ENCODE data around the gene ABO. TPM values are rescaled to one million over a fixed set of nuclear protein-coding genes. Genes with fewer than 3 reads are reported as not detected.
"Not testable (repeated sequence)": the region's sequence is repeated elsewhere in the genome, so short reads cannot be mapped to it uniquely, and the experiment has no call there.

ABO gene
- total RNA-seq: 1 to 10 TPM; 2.1 to 3.8 TPM
- 0.23 to 0.38 reads per million in 2 donors for total RNA-seq

DNA sequence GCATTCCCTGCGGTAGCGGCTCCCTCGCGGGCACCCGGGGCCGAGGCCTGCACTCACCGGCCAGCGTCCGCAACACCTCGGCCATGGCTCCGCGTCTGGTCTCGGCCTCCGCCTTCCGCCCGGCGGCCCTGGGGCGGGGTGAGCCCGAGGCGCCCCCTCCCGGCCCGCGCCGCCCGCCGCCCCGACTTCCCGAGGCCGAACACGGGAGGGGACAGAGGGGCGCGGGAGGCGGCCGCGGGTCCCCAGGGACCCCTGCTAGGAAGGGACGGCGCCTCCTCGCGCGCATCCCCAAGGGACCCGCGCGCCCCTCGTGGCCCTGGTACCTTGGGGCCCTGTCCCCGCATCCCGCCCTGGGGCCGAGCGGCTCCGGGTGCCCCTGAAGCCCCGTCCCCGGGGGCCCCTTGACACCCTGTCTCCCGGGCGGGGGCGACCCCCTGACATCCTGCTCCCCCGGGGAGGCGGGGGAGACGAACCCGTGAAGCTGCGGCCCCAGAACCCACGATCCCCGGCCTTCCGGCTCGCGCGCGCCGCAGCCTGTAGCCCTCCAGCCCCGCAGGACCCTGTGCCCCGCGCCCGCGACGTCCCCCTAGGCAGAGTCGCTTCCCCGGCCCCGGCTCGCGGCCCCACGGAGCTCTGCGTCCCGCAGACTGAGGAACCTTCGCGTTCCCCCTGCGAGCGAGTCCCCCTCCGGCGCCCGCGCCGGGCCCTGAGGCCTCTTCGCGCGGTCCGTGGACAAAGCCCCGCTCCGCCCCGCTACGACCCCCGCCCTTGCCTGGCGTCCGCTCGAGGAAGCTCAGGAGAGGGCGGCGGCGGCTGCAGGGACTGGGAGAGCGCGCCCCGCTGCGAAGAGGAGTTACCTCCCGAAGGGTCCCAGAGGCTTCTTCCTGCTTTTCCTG is at the start of gene ABO:
ABO (minus strand) TSS at position 97 of the 896 bp plus-strand sequence.
- DNase-seq: no peak
- peaks cover 53% of the 10 kb centered on the region for H3K27me3 Mint-ChIP-seq
- H3K4me3 Mint-ChIP-seq: peak within 1 kb of the TSS; percentile 67
- no peak within 1 kb of the TSS for H3K27ac Mint-ChIP-seq
- no peak for ATAC-seq
- H3K9me3 ChIP-seq (ENCODE audit: control insufficient read depth, low read length, poor library complexity, severe bottlenecking): no peaks in the 10 kb centered on the region
- H3K36me3 Mint-ChIP-seq (ENCODE audit: low read depth): peaks cover 4% of the 10 kb centered on the region
- H3K4me1 Mint-ChIP-seq: peaks cover 3% of the 10 kb centered on the region

DNA sequence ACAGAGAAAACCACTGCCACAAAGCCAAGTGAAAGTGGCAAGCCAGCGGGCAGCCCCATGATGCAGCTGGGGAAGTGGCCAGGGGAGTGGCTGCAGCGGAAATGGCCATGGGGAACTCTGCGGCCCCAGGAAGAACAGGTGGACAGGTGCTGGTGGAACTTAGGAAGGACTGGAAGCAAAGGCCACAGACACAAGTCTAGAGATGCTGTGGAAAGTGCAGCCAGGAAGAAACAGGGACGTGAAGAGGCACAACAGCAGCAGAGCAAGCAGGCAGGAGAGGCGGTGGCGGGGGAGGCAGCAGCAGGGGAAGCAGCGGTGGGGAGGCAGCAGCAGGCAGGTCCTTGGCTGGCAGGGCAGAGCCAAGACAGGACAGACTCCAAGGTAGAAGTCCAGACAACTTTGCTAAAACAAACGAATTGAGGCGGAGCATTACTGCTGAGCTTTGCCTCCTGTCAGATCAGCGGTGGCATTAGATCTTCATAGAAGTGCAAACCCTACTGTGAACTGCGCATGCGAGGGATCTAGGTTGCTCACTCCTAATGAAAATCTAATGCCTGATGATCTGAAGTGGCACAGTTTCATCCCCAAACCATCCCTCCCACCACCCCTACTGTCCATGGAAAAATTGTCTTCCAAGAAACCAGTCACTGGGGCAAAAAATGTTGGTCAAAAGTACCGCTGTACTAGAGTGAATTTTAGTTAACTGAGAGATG is 49.1 kb upstream of the ABO start:
- DNase-seq (no peak), ATAC-seq (no peak)
- H3K27ac Mint-ChIP-seq: no peak overlapping the region
- no peak overlapping the region for H3K4me3 Mint-ChIP-seq
- H3K27me3 Mint-ChIP-seq: peaks cover 5% of the 10 kb centered on the region
- H3K9me3 ChIP-seq (ENCODE audit: control insufficient read depth, low read length, poor library complexity, severe bottlenecking): no peaks in the 10 kb centered on the region
- H3K4me1 Mint-ChIP-seq: peaks cover 4% of the 10 kb centered on the region
- peaks cover 3% of the 10 kb centered on the region for H3K36me3 Mint-ChIP-seq (ENCODE audit: low read depth)

DNA sequence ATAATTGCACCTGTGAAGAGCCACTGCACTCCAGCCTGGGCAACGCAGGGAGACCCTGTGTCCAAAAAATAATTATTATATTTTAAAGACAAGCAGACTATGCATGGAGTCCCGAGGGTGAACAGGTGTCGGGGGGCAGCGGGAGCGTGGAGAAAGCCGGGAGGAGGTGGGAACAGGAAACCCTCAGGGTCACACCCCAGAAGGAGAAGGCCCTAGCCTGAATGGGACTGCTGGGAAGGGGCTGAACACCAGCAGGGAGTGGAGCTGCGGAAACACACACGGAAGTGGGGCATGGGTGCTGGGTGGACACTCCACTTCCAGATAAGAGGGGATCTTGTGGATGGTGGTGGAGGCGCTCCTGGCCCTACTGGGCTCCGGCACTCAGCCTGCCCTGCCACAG is 48.2 kb upstream of the ABO start:
- Mint-ChIP-seq H3K27ac (no peak overlapping the region), H3K4me3 (no peak overlapping the region), H3K4me1 (no peaks in the 10 kb centered on the region), H3K27me3 (peaks cover 5% of the 10 kb centered on the region), H3K36me3 (ENCODE audit: low read depth) (peaks cover 3% of the 10 kb centered on the region)
- H3K9me3 ChIP-seq (ENCODE audit: control insufficient read depth, low read length, poor library complexity, severe bottlenecking): no peaks in the 10 kb centered on the region
- ATAC-seq (no peak), DNase-seq (no peak)

DNA sequence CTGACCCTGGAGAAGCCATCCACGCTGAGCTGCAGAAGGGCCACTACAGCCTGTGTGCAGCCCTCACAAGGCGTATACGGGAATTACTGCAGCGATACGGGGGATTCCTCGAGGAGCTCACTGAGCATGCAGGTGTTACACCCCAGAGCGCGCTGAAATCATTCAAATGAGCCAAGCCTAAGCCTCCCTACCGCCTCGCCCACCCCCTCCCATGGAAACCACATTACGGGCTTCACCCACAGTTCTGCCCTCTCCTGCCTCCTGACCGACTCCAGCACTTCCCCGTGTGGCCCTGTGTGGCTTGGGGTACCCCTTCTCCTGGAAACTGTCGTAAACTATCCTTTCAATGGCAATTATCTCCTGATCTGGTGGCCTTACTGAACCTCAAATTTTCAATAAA is 47.7 kb upstream of the ABO start:
- no peaks in the 10 kb centered on the region for H3K9me3 ChIP-seq (ENCODE audit: control insufficient read depth, low read length, poor library complexity, severe bottlenecking)
- Mint-ChIP-seq H3K27me3 (peaks cover 5% of the 10 kb centered on the region), H3K4me3 (no peak overlapping the region), H3K4me1 (no peaks in the 10 kb centered on the region), H3K36me3 (ENCODE audit: low read depth) (peaks cover 3% of the 10 kb centered on the region), H3K27ac (no peak overlapping the region)
- DNase-seq (no peak), ATAC-seq (no peak)

DNA sequence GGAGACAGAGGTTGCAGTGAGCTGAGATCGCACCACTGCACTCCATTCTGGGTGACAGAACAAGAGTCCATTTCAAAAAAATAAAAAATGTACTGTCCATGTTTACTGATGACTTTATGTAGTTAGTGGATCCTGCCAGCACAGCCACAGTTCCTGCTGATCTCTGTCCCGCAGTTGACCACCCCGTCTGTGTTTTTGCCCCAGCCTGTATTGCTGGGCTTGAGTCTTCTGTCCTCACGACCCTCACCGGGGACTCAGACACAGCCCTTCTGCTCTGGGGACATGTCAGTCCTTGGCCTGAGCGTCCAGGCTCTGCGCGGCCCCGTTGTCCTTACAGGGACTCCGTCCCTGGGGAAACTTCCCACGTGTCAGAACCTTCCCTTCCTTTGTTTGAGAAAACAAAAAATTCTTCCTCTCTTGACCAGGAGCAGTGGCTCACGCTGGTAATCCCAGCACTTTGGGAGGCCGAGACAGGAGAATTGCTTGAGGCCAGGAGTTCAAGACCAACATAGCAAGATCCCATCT is 46.5 kb upstream of the ABO start:
- DNase-seq (no peak), ATAC-seq (no peak)
- Mint-ChIP-seq H3K4me3 (no peak overlapping the region), H3K27ac (no peak overlapping the region), H3K27me3 (peaks cover 14% of the 10 kb centered on the region), H3K4me1 (no peaks in the 10 kb centered on the region), H3K36me3 (ENCODE audit: low read depth) (peaks cover 3% of the 10 kb centered on the region)
- no peaks in the 10 kb centered on the region for H3K9me3 ChIP-seq (ENCODE audit: control insufficient read depth, low read length, poor library complexity, severe bottlenecking)

DNA sequence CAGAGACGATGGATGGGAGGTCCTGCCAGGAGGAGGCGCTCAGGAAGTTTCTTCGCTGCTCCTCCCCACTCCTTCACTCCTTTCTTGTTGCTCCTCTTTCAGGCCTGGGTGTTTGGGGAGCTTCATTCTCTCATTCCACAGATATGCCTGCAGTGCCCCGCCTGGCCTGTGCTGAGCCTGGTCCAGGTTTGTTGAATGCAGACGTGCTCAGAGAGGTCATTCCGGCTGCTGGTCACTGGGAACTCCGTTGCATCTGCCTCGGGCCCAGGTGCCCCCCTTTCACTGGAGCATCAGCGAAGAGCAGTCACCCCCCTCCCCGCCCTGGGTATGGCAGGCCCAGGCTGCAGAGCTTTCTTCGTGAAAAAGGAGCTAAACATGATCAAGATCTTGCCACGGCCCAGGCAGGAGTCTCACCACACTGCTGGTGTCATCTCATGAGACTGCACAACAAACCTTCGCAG is 45.5 kb upstream of the ABO start:
- H3K36me3 Mint-ChIP-seq (ENCODE audit: low read depth): peaks cover 3% of the 10 kb centered on the region
- no peaks in the 10 kb centered on the region for H3K9me3 ChIP-seq (ENCODE audit: control insufficient read depth, low read length, poor library complexity, severe bottlenecking)
- no peak for DNase-seq
- H3K27me3 Mint-ChIP-seq: peaks cover 14% of the 10 kb centered on the region
- no peaks in the 10 kb centered on the region for H3K4me1 Mint-ChIP-seq
- H3K4me3 Mint-ChIP-seq: no peak overlapping the region
- H3K27ac Mint-ChIP-seq: no peak overlapping the region
- no peak for ATAC-seq

DNA sequence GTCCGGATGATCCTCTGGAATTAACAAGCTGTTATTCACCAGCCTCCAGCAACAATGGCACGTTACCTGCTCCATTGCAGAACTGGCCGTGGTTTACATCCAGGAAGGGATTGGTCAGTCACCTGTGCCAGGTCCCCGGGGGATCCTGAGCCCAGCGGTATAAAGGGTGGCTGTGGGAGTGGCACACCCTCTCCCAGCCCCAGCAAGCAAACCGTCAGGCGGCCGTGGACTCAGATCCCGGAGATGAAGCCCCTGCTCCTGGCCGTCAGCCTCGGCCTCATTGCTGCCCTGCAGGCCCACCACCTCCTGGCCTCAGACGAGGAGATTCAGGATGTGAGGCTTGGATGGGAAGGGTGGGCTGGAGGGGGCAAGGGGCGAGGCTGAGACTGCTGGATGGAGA is 42.5 kb upstream of the ABO start:
- H3K4me1 Mint-ChIP-seq; H3K9me3 ChIP-seq (ENCODE audit: control insufficient read depth, low read length, poor library complexity, severe bottlenecking); H3K27ac Mint-ChIP-seq; H3K4me3 Mint-ChIP-seq; ATAC-seq; DNase-seq; H3K36me3 Mint-ChIP-seq (ENCODE audit: low read depth): not testable (repeated sequence)
- peaks cover 14% of the 10 kb centered on the region for H3K27me3 Mint-ChIP-seq

DNA sequence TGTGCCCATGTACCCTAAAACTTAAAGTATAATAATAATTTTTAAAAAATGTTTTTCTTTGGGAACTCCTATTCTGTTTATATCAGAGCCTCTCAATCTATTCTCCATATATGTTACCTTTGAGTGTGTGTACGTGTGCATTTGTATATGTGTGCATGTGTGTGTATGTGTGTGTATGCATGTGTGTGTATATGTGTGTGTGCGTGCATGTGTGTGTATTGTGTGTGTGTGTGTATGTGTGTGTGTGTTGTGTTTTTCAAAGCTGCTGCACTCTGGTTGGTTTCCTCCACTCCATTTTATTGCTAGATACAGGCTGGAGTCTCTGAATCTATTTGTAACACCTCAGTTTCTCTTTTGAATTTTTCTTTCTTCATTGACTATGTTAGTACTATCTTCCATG is 41.0 kb upstream of the ABO start:
- H3K36me3 Mint-ChIP-seq (ENCODE audit: low read depth): no peaks in the 10 kb centered on the region

DNA sequence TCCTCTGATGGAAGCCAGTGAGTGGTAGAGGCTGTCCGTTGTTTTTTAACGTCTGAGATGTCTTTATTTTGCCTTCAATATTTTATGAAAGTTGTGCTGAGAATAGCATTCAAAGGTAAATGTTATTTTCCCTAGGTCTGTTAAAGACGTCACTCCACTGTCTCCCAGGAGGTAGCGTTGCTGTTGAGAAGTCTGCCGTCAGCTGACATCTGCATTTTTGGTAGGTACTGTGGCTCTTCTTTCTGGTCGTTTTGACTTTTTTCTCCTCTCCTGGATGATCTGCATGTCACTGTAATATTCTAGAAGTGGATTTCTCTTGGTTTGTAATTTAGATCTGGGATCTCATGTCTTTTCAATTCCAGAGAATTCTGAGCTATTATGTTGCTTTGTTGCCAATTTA is 34.6 kb upstream of the ABO start:
- peaks cover 2% of the 10 kb centered on the region for H3K36me3 Mint-ChIP-seq (ENCODE audit: low read depth)
- DNase-seq: no peak
- no peak overlapping the region for H3K27ac Mint-ChIP-seq
- no peak for ATAC-seq
- no peak overlapping the region for H3K4me3 Mint-ChIP-seq
- no peaks in the 10 kb centered on the region for H3K4me1 Mint-ChIP-seq
- peaks cover 39% of the 10 kb centered on the region for H3K27me3 Mint-ChIP-seq
- no peaks in the 10 kb centered on the region for H3K9me3 ChIP-seq (ENCODE audit: control insufficient read depth, low read length, poor library complexity, severe bottlenecking)

More for the DNA sequence above, 41.0 kb upstream of the ABO start:
- H3K9me3 ChIP-seq (ENCODE audit: control insufficient read depth, low read length, poor library complexity, severe bottlenecking): no peaks in the 10 kb centered on the region
- Mint-ChIP-seq H3K4me3 (no peak overlapping the region), H3K4me1 (no peaks in the 10 kb centered on the region), H3K27ac (no peak overlapping the region), H3K27me3 (peaks cover 10% of the 10 kb centered on the region)
- ATAC-seq (no peak), DNase-seq (no peak)

DNA sequence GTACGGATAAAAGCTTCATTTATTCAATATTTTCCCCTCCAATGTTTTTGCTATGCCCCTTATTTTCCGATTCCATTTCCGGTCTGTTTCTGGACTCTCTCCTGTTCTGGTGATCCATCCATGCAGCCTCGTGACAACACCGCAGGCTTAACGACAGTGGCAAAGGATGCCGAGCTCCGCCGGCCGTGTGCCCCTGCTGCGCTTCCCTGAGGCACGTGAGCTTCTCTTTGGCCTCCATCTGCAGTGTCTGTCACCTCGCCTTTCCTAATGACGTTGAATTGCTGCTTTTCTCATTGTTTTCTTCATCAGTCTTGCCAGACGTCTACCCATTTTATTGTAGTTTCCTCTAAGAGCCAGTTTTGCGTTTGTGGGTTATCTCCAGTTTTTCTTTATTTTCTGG is 32.3 kb upstream of the ABO start:
- no peak overlapping the region for H3K4me3 Mint-ChIP-seq
- DNase-seq: no peak
- H3K9me3 ChIP-seq (ENCODE audit: control insufficient read depth, low read length, poor library complexity, severe bottlenecking): no peaks in the 10 kb centered on the region
- H3K27me3 Mint-ChIP-seq: peaks cover 39% of the 10 kb centered on the region
- no peak for ATAC-seq
- H3K4me1 Mint-ChIP-seq: no peaks in the 10 kb centered on the region
- H3K36me3 Mint-ChIP-seq (ENCODE audit: low read depth): peaks cover 2% of the 10 kb centered on the region
- no peak overlapping the region for H3K27ac Mint-ChIP-seq

DNA sequence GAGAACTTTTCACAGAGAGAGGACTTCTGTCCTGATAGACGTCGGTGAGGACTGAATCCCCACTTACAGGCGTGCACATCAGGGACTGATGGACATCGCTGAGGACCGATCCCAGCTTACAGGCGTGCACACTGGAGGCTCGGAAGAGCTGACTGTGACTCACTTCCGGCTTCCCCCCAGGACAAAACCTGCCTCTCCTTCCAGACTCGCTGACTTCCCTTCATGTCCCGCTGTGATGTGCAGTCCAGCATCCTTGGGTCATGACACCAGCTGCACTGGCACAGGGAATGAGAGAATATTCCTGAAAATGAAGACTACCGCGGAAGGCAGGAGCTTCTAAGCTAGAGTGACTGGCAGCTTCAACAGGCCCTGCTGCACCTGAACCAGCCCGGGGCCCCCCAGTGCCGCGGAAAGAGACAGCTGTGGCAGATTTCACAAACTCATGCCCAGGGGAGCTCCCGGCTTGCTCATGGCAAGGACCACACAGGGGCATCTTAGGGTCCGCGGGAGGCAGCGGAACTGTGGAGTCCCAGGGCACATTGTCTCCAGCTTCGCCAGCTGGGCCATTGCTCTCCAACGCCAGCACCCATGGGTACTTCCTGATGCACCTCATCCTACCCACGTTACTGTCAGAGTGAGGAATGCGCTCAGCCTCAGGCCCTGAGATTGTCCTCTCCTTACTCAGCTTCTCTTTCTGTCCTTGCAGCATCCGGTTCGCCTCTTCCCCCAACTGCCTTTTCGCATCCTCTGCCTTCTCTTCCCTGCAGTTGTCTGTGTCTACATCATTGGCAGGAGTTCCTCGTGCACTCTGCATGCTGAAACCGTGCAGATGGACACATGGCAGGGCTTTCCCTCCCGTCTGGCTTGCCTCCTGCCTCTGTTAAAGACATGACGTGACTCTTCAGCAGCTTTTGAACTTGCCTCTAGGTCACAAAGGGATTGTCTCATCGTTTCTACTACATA is 31.5 kb upstream of the ABO start:
- H3K9me3 ChIP-seq (ENCODE audit: control insufficient read depth, low read length, poor library complexity, severe bottlenecking): no peaks in the 10 kb centered on the region
- H3K4me3 Mint-ChIP-seq: no peak overlapping the region
- peaks cover 44% of the 10 kb centered on the region for H3K27me3 Mint-ChIP-seq
- H3K27ac Mint-ChIP-seq: no peak overlapping the region
- ATAC-seq: no peak
- no peaks in the 10 kb centered on the region for H3K4me1 Mint-ChIP-seq
- no peak for DNase-seq
- peaks cover 2% of the 10 kb centered on the region for H3K36me3 Mint-ChIP-seq (ENCODE audit: low read depth)

DNA sequence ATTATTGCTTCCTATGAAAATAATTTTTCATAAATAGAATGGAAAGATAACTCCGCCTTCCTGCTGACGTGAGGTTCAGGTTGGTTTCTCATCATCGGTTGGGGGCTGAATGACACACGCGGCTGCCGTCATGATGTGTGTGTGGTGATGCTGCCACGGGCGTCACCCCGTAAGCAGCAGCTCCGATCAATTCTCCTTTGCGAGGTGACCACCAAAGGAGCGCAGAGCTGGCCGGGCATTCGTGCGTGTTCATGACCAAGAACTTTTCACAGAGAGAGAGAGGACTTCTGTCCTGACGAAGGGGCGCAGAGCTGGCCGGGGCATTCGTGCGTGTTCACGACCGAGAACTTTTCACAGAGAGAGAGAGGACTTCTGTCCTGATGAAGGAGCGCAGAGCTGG is 30.7 kb upstream of the ABO start:
- no peak for DNase-seq
- Mint-ChIP-seq H3K27me3 (peaks cover 44% of the 10 kb centered on the region), H3K27ac (no peak overlapping the region), H3K4me1 (no peaks in the 10 kb centered on the region), H3K36me3 (ENCODE audit: low read depth) (peaks cover 2% of the 10 kb centered on the region), H3K4me3 (no peak overlapping the region)
- H3K9me3 ChIP-seq (ENCODE audit: control insufficient read depth, low read length, poor library complexity, severe bottlenecking): no peaks in the 10 kb centered on the region
- ATAC-seq: no peak

Data from T-helper 17 cell (primary cell).